Upper lobe of right lung (tissue), 1 donor: ENCODE results near the gene HSPA4. TPM values are rescaled to one million over a fixed set of nuclear protein-coding genes. Genes with fewer than 3 reads are reported as not detected.

Experiments used
- ATAC-seq: fragments of 200-7000 bp; cut with Tn5 transposase; one replicate; pipeline ENCODE4 v1.9.1; 2020; ENCODE audit warnings: mild to moderate bottlenecking, moderate library complexity
- DNase-seq: peaks from one replicate; pipeline ENCODE4 v3.0.0-alpha.2; 2020
- H3K27ac ChIP-seq: fragments of 200-600 bp; one replicate; pipeline ENCODE4 v1.8.0; 2022
- H3K27me3 ChIP-seq: fragments of 200-600 bp; one replicate; pipeline ENCODE4 v1.8.0; 2022; ENCODE audit warnings: mild to moderate bottlenecking
- H3K36me3 ChIP-seq: fragments of 200-600 bp; one replicate; pipeline ENCODE4 v1.8.0; 2022
- H3K4me1 ChIP-seq: fragments of 200-600 bp; one replicate; pipeline ENCODE4 v1.8.0; 2022
- H3K4me3 ChIP-seq: fragments of 200-600 bp; one replicate; pipeline ENCODE4 v1.8.0; 2022; ENCODE audit warnings: mild to moderate bottlenecking
- H3K9me3 ChIP-seq: fragments of 200-600 bp; one replicate; pipeline ENCODE4 v1.8.0; 2022
- CTCF ChIP-seq: fragments of 200-600 bp; IDR thresholded peaks from one replicate; pipeline ENCODE4 v1.8.0; 2022; ENCODE audit warnings: antibody characterized with exemption
- intact Hi-C: fragments of 100-400 bp; cut with DNase I; formaldehyde crosslinking; loops from one replicate; pipeline ENCODE4 v1.11.0; 2022
- total RNA-seq: library from RNA; stranded (reverse); fragmentation: NEBNext Ultra II Directional; extraction: Animal tissue kit (Norgen Biotek cat#: 25700); gene quantifications from one replicate; pipeline ENCODE4 v1.2.1, GENCODE V29; 2021
- donor health status: DM: no; HTN: yes; CAD: no; lungs with severe emphysema.

The HSPA4 gene
- total RNA-seq, 1 donor from 2014 or later = 64.1 TPM

- no peaks in the 10 kb centered on the region for H3K27me3 ChIP-seq
- no peak overlapping the region for H3K27ac ChIP-seq
- intact Hi-C loops = no loop called here
- no peaks in the 10 kb centered on the region for H3K4me1 ChIP-seq
- no peak for ATAC-seq
- no peak for TF ChIP-seq CTCF
- no peak overlapping the region for H3K4me3 ChIP-seq
- DNase-seq = no peak
- no peaks in the 10 kb centered on the region for H3K9me3 ChIP-seq
- H3K36me3 ChIP-seq = no peaks in the 10 kb centered on the region
These were observed 66.2 kb downstream of the HSPA4 start for GRCh38 chr5:133117912-133118445.

GRCh38 chr5:133118741-133119140 is 66.9 kb downstream of the HSPA4 start:
- H3K27ac ChIP-seq = no peak overlapping the region
- intact Hi-C loops = no loop called here
- no peak for TF ChIP-seq CTCF
- H3K4me1 ChIP-seq = no peaks in the 10 kb centered on the region
- ATAC-seq = no peak
- H3K36me3 ChIP-seq = no peaks in the 10 kb centered on the region
- no peak for DNase-seq
- no peaks in the 10 kb centered on the region for H3K27me3 ChIP-seq
- no peaks in the 10 kb centered on the region for H3K9me3 ChIP-seq
- no peak overlapping the region for H3K4me3 ChIP-seq

GRCh38 chr5:133119233-133119711 is 67.5 kb downstream of the HSPA4 start:
- Histone ChIP-seq H3K4me3 (no peak overlapping the region), H3K27ac (no peak overlapping the region), H3K27me3 (no peaks in the 10 kb centered on the region), H3K9me3 (no peaks in the 10 kb centered on the region), H3K36me3 (no peaks in the 10 kb centered on the region), H3K4me1 (no peaks in the 10 kb centered on the region)
- no peak for ATAC-seq
- intact Hi-C loops = no loop called here
- TF ChIP-seq CTCF = no peak
- DNase-seq = no peak

- H3K27ac ChIP-seq = no peak overlapping the region
- no peaks in the 10 kb centered on the region for H3K9me3 ChIP-seq
- TF ChIP-seq CTCF = no peak
- ATAC-seq = no peak
- intact Hi-C loops = no loop called here
- no peaks in the 10 kb centered on the region for H3K36me3 ChIP-seq
- H3K27me3 ChIP-seq = no peaks in the 10 kb centered on the region
- no peak overlapping the region for H3K4me3 ChIP-seq
- no peak for DNase-seq
- no peaks in the 10 kb centered on the region for H3K4me1 ChIP-seq
These were observed 68.4 kb downstream of the HSPA4 start for GRCh38 chr5:133120156-133120750.

- Histone ChIP-seq H3K36me3 (no peaks in the 10 kb centered on the region), H3K9me3 (no peaks in the 10 kb centered on the region), H3K27me3 (no peaks in the 10 kb centered on the region), H3K27ac (no peak overlapping the region), H3K4me3 (no peak overlapping the region), H3K4me1 (no peaks in the 10 kb centered on the region)
- no peak for DNase-seq
- intact Hi-C loops = no loop called here
- TF ChIP-seq CTCF = no peak
- ATAC-seq = no peak
These were observed 69.3 kb downstream of the HSPA4 start for GRCh38 chr5:133121080-133121479.
